Erythroblast (primary cell): ENCODE data around the gene SLC44A1.

Experiments
- DNase-seq, 2 experiments: peaks; one replicate each; lab custom pipeline; 2025; lab: John Stamatoyannopoulos, UW
- GATA1 ChIP-seq: IDR thresholded peaks from 2 replicates; pipeline ENCODE4 v1.6.1; 2011; ENCODE audit warnings: low read depth, mild to moderate bottlenecking, control low read depth, low read length, moderate library complexity
- POLR2A ChIP-seq: IDR thresholded peaks from 2 replicates; pipeline ENCODE4 v1.6.1; 2011; ENCODE audit warnings: mild to moderate bottlenecking, low read length

SLC44A1 gene

DNA sequence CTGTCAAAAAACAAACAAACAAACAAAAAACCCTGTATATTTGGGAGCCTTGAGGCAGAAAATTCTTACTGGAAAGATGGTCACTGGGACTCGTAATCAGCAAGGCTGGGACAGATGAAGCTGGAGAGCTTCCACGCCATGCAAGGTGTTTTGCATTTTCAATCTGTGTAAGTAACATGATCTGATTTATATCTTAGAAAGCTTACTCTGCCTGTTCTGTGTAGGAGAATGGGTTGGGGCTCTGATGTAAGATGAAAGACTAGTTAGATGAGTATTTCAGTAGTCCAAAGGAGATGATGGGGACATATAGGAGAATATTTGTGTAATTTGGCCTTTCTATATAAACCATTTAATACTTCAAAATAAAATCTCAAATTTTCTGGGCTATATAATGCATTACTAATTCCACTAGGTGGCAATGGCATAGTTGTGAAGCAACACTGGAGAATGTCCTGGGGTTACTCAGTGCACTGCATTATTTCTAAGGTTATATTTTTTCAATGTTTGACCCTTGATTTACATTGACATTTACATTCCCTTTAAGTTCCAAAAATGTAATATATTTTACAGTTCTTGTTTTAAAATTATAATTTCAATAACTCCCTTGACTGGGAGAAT lies 181.5 kb downstream of the SLC44A1 start:
- DNase-seq: peak; percentile 8 to 19
- no peak for TF ChIP-seq POLR2A
- no peak for TF ChIP-seq GATA1

DNA sequence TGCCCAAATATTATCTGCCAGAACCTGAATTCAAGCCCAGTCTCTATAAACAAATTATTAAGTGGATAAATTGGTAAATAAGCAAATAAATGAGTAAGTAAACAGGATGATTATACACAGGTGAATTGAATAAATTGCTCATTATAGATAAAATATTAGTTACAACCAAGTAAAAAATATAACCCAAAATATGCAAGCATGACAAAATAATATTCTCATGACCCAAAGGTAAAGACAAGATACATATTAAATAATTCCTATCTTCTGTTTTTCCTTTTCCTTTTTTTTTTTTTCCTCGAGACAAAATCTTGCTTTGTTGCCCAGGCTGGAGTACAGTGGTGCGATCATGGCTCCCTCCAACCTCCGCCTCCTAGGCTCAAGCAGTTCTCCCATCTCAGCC lies 182.2 kb downstream of the SLC44A1 start:
- TF ChIP-seq GATA1: no peak
- no peak for TF ChIP-seq POLR2A
- no peak for DNase-seq

DNA sequence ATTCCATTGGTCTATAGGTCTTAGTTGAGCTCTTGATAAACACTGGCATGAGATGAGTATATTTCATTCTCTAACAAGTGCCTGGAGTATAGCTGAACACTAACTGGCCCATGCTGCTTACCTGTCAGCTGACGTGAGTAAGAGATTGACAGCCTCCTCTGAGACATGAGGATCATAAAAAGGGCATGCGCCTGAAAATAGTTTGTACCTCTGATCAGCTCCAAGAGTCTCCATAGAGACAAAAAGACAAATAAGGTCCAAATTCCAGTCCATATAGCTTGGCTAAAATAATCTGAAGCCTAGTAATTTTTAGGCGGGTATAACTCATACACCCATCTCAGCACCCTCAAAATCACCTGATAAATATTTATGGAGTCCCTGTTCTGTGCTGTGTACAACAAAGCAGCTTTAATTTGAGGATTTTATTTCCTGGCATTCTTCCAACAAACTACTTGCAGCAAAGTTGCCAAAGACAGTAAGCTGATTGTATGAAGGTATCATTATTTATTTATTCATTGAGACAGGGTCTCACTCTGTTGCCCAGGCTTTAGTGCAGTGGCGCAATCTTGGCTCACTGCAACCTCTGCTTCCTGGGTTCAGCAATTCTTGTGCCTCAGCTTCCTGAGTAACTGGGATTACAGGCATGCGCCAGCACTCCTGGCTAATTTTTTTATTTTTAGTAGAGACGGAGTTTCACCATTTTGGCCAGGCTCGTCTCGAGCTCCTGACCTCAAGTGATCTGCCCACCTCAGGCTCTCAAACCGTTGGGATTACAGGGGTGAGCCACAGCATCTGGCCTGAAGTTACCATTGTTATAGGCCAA lies 187.2 kb downstream of the SLC44A1 start:
- no peak for DNase-seq
- TF ChIP-seq GATA1: no peak
- no peak for TF ChIP-seq POLR2A

DNA sequence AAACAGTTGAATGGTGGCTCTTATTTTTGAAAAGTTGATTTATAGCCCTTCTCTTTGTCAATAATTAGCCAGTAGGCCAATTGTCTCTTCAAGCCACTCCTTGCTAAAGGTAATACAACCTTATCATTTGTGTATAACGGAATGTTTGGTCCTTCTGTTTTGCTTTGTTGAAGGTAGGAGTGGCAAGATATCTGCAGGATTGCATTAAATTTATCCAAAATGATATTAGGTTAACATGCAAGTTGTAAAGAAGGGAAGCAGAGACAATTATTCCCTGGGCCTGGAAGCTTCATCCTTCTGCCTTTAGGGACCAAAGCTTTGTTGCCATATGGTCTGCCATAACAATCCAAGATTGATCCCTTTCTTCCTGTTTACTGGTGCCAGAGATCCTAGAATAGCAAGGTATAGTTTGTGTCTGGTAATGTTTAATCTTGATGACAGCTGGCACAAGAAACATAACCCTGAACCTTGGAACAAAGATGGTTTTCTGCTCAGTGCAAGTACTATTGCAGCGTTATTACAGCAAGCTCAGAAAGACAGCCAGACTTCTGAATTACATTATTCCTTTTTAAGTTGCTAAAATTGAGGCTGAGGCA lies 187.9 kb downstream of the SLC44A1 start:
- TF ChIP-seq GATA1 (no peak), POLR2A (no peak)
- DNase-seq: no peak

DNA sequence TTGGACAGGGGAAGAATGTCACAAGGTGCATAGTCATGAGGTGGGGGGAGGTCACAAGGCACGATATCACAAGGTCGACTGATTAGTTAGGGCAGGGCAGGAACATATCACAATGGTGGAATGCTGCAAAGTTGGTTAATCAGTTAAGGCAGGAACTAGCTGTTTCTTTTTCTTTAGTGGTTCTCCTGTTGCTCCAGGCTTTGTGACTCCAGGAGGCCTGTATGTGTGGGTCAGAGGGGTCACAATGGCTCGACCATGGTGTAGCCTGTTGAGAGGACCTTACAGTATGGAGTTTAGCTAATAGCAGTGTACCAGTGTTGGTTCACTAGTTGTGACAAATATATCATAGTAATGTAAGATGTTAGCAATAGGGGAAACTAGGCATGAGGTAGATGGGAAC lies 191.0 kb downstream of the SLC44A1 start:
- DNase-seq: no peak
- TF ChIP-seq POLR2A (no peak), GATA1 (no peak)

DNA sequence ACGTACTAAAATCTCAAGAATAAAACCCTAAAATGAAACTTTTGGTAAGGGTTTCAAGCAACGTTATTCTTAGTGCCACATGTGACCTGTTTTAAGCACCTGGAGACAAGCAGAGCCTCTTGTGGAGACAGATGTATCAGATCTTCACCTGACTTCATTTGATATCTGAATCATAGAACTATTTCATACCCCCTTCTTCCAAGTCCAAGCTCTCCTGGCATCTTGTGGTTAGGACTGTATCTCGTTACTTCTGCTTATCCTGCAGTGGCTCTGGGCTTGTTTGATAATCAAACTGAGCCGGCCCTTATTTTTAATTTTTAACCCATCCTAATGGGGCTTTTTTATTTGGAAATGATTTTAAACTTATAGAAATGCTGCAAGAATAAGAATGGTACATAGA lies 192.3 kb downstream of the SLC44A1 start:
- no peak for TF ChIP-seq POLR2A
- no peak for TF ChIP-seq GATA1
- no peak for DNase-seq

DNA sequence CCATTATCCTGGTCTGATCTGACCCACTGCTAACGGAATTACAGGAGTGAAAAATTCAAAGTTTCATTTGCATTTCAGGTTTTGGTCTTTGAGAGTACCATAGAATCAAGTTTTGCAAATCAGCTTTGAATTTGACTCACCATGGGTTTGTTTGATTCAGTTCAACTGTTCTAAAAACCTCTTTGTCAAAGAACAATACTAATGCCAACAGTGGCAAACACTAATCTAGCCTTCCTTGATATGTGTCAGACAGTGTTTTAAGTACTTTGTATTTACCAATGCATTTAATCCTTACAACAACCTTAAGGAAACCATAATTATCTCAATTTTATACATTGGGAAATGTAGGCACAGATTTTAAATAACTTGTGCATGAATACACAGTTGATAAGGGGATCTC lies 193.3 kb downstream of the SLC44A1 start:
- no peak for DNase-seq
- no peak for TF ChIP-seq POLR2A
- TF ChIP-seq GATA1: no peak

DNA sequence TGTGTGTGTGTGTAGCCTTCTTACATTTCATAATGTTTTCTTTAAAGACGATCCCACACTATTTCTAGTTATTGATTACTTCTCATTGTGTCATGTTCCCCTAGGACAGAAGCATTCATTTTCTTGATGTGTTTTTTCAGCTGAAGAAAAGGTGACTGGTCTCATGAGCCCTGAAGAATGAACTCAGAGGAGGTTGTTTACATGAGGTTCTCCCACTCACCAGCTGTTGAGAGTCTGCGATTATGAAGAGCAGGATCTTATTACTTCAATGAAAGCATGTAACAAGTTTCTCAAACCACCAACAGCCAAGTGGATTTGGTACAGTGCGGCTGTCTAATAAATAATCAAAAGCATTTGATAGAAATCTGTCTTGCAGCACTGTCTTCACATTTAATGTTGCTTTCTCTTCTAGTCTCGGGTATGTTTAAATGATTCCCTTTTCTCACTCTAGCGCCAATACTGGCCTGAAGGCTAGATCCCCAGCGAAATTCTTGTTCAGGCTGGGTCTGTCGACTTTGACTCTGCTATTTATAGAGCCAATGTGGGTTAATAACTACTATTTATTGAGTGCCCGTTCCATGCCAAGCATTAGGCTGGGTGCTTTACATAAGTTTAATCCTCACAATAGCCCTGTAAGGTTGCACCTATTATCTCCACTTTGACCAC lies 193.8 kb downstream of the SLC44A1 start:
- DNase-seq: no peak
- TF ChIP-seq GATA1 (no peak), POLR2A (no peak)

DNA sequence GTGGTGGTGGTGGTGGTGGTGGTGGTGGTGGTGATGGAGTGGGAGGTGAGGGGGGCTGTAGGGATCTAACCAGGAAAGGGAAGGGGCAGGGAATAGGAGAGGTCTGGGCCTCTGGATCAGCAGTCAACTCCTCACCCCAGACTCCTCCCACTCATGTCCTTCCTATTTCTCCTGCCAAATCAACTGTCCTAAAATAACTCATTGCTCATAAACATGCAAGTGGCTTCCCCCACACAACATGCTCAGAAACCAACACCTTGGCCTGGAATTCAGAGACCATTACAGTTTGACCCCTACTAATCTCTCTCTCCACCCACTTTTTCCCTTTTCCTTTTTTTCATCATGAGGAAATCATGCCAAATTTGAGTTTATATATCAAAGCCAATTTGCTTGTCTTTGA lies 195.0 kb downstream of the SLC44A1 start:
- no peak for DNase-seq
- TF ChIP-seq POLR2A (no peak), GATA1 (no peak)

DNA sequence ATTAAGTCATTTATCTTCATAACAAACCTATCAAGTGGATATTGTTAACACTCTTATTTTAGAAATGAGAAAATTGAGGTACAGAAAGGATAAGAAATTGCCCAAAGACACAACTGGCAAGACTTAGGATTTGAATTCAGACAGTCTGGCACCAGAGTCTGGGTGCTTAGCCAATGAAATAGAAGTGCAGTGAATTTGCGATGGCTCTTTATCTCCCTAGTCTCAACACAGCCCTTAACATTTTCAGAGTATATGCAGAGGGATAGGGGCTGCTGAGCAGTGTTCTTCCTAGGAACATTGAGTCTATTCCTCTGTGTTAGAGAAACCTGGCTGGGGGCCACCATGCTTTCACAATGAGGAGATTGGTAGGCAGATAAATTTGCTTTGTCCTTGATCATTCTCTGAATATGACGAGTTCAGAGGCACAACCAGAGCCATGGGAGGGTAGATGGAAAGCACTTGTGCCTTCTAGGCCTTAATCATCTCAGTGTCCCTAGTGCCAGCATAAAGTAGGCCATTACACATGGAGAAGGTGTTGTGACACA lies 197.2 kb downstream of the SLC44A1 start:
- TF ChIP-seq POLR2A (no peak), GATA1 (no peak)
- DNase-seq: no peak

DNA sequence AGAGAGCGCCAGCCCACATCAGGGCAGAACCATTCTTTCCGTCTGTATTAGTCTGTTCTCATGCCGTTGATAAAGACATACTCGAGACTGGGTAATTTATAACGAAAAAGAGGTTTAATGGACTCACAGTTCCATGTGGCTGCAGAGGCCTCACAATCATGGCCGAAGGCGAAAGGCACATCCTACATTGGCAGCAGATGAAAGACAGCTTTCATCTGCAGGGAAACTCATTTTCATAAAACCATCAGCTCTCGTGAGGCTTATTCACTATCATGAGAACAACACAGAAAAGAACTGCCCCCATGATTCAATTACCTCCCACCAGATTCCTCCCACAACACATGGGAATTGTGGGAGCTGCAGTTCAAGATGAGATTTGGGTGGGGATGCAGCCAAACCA lies 198.7 kb downstream of the SLC44A1 start:
- no peak for DNase-seq
- TF ChIP-seq POLR2A (no peak), GATA1 (no peak)

DNA sequence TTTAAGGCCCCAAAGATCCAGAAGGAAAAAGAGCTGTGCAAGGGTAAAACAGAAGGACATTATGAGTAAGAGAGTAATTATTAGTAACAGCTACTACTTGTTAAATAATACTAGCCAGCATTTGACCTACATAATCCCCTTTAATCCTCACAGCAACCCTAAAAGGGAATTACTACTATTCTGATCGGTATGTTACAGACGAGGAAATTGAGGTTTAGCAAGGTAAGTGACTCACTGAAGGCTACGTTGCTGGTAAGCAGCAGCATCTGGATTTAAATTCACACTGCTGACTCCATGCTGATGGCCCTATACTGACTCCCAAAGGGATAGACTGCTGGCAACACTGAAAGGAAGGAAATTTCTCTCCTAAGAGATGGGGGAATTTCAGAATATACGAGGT lies 199.7 kb downstream of the SLC44A1 start:
- TF ChIP-seq POLR2A: no peak
- TF ChIP-seq GATA1: no peak
- no peak for DNase-seq

DNA sequence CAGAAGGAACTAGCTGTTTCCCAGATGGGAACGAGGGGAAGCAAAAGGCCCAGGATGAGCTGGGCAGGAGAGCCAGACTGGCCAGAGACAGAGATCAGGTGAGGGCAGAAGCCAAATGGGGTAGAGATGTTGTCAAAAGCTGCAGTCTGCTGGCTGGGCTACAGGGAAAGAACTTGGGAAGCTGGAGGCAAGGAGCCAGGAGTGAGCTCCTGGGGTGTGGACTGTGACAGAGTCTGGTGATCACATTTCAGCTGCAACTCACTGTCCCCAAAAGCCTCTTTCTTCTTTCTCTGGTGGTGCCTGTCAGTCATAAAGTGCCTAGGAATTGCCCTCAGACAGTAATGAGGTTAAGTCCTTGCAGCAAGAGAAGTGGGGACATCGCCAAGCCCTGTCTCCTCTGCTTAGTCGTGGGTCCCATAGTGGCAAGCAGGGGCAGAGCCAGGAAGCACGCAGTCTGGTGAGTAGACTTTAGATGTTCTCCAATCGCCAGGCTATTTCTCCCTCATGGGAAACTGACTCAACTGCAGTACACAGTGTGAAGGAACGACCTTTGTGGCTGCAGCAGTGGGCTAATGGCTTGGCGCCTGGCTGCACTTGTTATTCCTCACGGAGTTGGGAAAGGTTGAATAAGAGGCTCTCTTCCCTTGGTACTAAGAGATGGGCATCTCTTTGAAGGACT lies 200.9 kb downstream of the SLC44A1 start:
- no peak for DNase-seq
- no peak for TF ChIP-seq GATA1
- TF ChIP-seq POLR2A: no peak

DNA sequence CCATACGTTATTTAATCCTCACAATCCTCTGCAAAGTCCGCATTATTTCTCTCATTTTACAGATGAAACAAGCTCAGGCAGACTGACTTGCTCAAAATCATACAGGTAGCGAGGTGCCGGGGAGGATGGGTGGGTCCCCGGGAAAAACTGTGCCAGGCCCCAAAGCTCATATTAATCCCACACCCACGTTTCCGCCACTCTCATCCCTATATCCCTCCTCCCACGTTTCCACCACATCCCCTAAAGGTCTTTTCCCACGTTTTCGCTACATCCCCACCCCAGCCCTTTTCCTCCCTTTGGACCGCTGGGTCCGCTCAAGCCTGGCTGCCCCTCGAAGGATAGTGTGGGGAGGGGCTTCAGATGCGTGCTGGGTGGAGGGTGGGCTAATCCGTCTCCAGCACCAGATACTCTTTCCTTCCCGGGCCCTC lies 202.9 kb downstream of the SLC44A1 start:
- TF ChIP-seq GATA1 (no peak), POLR2A (no peak)
- DNase-seq: no peak
